NOMO-1 treated with dmso at 0.1 percent for 144 hours (cell line): ENCODE measurements around the gene GFOD2.
"Not testable (repeated sequence)": the region's sequence is repeated elsewhere in the genome, so short reads cannot be mapped to it uniquely, and the experiment has no call there.

Experiments used
- DNase-seq: peaks from one replicate; lab custom pipeline; 2025; ENCODE audit not compliant: unreplicated experiment; lab: John Stamatoyannopoulos, UW

The GFOD2 gene

GRCh38 chr16:67707210-67707609 lies 11.9 kb downstream of the GFOD2 start:
- DNase-seq, result no peak

GRCh38 chr16:67704110-67704509 lies 15.0 kb downstream of the GFOD2 start:
- no peak for DNase-seq

- DNase-seq, result no peak
These were observed 15.5 kb downstream of the GFOD2 start for GRCh38 chr16:67703626-67704025.

- no peak for DNase-seq
These were observed 17.0 kb downstream of the GFOD2 start for GRCh38 chr16:67702130-67702529.

GRCh38 chr16:67701420-67701819 lies 17.7 kb downstream of the GFOD2 start:
- no peak for DNase-seq

- no peak for DNase-seq
These were observed 19.9 kb downstream of the GFOD2 start for GRCh38 chr16:67699265-67699664.

- DNase-seq, result no peak
These were observed 21.5 kb downstream of the GFOD2 start for GRCh38 chr16:67697422-67698185.

GRCh38 chr16:67694611-67695010 lies 24.5 kb downstream of the GFOD2 start:
- DNase-seq, result no peak

- not testable (repeated sequence) for DNase-seq
These were observed 25.4 kb downstream of the GFOD2 start for GRCh38 chr16:67693517-67694285.

GRCh38 chr16:67685388-67686112 lies 33.6 kb downstream of the GFOD2 start:
- no peak for DNase-seq

- no peak for DNase-seq
These were observed 35.3 kb downstream of the GFOD2 start for GRCh38 chr16:67683767-67684166.

GRCh38 chr16:67679935-67680897 lies 38.9 kb downstream of the GFOD2 start:
- no peak for DNase-seq

GRCh38 chr16:67678354-67679023 lies 40.6 kb downstream of the GFOD2 start:
- no peak for DNase-seq

GRCh38 chr16:67677712-67678111 lies 41.4 kb downstream of the GFOD2 start:
- no peak for DNase-seq

GRCh38 chr16:67676939-67677338 lies 42.2 kb downstream of the GFOD2 start:
- DNase-seq, result no peak

GRCh38 chr16:67676516-67676915 lies 42.6 kb downstream of the GFOD2 start:
- DNase-seq, result no peak

- no peak for DNase-seq
These were observed 43.1 kb downstream of the GFOD2 start for GRCh38 chr16:67675999-67676398.

- DNase-seq, result no peak
These were observed 43.6 kb downstream of the GFOD2 start for GRCh38 chr16:67675579-67675935.

GRCh38 chr16:67674851-67675578 lies 44.1 kb downstream of the GFOD2 start:
- no peak for DNase-seq
